ENCODE data around the gene PPP1R14D.

- TF ChIP-seq POLR2A (IDR thresholded peaks at IDR 0.05) (no peak), CTCF (IDR thresholded peaks at IDR 0.05) (no peak), EP300 (IDR thresholded peaks at IDR 0.05) (no peak)
These were observed 60.5 kb downstream of the PPP1R14D start for GRCh38 chr15:40767838-40768500.
